HG03439 (cell line): ENCODE results near the gene RUNX2.

Source experiments
- ATAC-seq: cut with Tn5 transposase; IDR thresholded peaks from one replicate; pipeline ENCODE4 v1.9.1; 2021; ENCODE audit warnings: mild to moderate bottlenecking, moderate library complexity; ENCODE audit not compliant: unreplicated experiment

RUNX2 gene

GRCh38 chr6:45689926-45690615 lies 361.9 kb downstream of the RUNX2 start:
- ATAC-seq: no peak

GRCh38 chr6:45690846-45691245 lies 362.7 kb downstream of the RUNX2 start:
- no peak for ATAC-seq

GRCh38 chr6:45691426-45691825 lies 363.3 kb downstream of the RUNX2 start:
- no peak for ATAC-seq

GRCh38 chr6:45692021-45692420 lies 363.9 kb downstream of the RUNX2 start:
- ATAC-seq: no peak

GRCh38 chr6:45696738-45697137 lies 368.6 kb downstream of the RUNX2 start:
- no peak for ATAC-seq

- peak; percentile 74 for ATAC-seq
Measured at GRCh38 chr6:45697605-45698004, 369.5 kb downstream of the RUNX2 start.

- ATAC-seq: no peak
Measured at GRCh38 chr6:45698046-45698445, 369.9 kb downstream of the RUNX2 start.

GRCh38 chr6:45699663-45700062 lies 371.5 kb downstream of the RUNX2 start:
- no peak for ATAC-seq

- ATAC-seq: no peak
Measured at GRCh38 chr6:45702849-45703739, 375.0 kb downstream of the RUNX2 start.

GRCh38 chr6:45704056-45704800 lies 376.1 kb downstream of the RUNX2 start:
- ATAC-seq: no peak

- ATAC-seq: no peak
Measured at GRCh38 chr6:45705137-45705855, 377.2 kb downstream of the RUNX2 start.

- ATAC-seq: peak; percentile 22
Measured at GRCh38 chr6:45706319-45706718, 378.2 kb downstream of the RUNX2 start.

- ATAC-seq: no peak
Measured at GRCh38 chr6:45707176-45707575, 379.0 kb downstream of the RUNX2 start.

GRCh38 chr6:45709781-45710220 lies 381.7 kb downstream of the RUNX2 start:
- peak; percentile 69 for ATAC-seq

GRCh38 chr6:45710304-45710821 lies 382.2 kb downstream of the RUNX2 start:
- ATAC-seq: peak; percentile 80

GRCh38 chr6:45712076-45712475 lies 383.9 kb downstream of the RUNX2 start:
- ATAC-seq: no peak

- ATAC-seq: no peak
Measured at GRCh38 chr6:45712786-45713185, 384.7 kb downstream of the RUNX2 start.
